Measurements from ENCODE around the gene AQP4.

GRCh38 chr18:26806224-26806623 lies 59.3 kb downstream of the AQP4 start:
- TF ChIP-seq CTCF (IDR thresholded peaks at IDR 0.05; ENCODE audit: low read depth, low read length, poor library complexity, severe bottlenecking): no peak
- TF ChIP-seq EZH2phosphoT487 (IDR thresholded peaks at IDR 0.05; ENCODE audit: borderline replicate concordance, low read length): no peak
